MCF 10A (cell line): ENCODE measurements around the gene STK10. TPM values are rescaled to one million over a fixed set of nuclear protein-coding genes. Genes with fewer than 3 reads are reported as not detected.

Experiments
- BruUV-seq: library from RNA; stranded (reverse); fragments of 400-500 nt; replicated peaks from 2 replicates; lab custom pipeline; 2021; lab: Mats Ljungman, UMichigan
- CTCF ChIA-PET: fragments of 300-600 bp; sonication (Branson Sonifier 250); formaldehyde crosslinking; extraction: SDS; loops from one replicate; lab custom pipeline; 2021; ENCODE audit warnings: antibody characterized with exemption, inconsistent platforms; lab: Yijun Ruan, JAX
- POLR2A ChIA-PET: fragments of 300-600, 350-650 bp; sonication (Branson Sonifier 250); formaldehyde crosslinking; extraction: SDS; loops from one replicate; lab custom pipeline; 2020; ENCODE audit warnings: antibody characterized with exemption, inconsistent platforms; lab: Yijun Ruan, JAX
- DNase-seq: peaks from one replicate; pipeline ENCODE4 v3.0.0-alpha.2; 2018; ENCODE audit not compliant: unreplicated experiment
- H3K27ac Mint-ChIP-seq: one replicate; pipeline ENCODE4 v1.8.0; 2022; ENCODE audit warnings: mild to moderate bottlenecking, low read depth, mixed read lengths; ENCODE audit not compliant: unreplicated experiment
- H3K27me3 Mint-ChIP-seq: one replicate; pipeline ENCODE4 v1.8.0; 2022; ENCODE audit warnings: mixed read lengths; ENCODE audit not compliant: insufficient read depth, unreplicated experiment
- H3K36me3 Mint-ChIP-seq: one replicate; pipeline ENCODE4 v1.8.0; 2022; ENCODE audit warnings: mild to moderate bottlenecking, moderate library complexity, mixed read lengths; ENCODE audit not compliant: insufficient read depth, unreplicated experiment
- H3K4me1 Mint-ChIP-seq: one replicate; pipeline ENCODE4 v1.8.0; 2022; ENCODE audit warnings: mixed read lengths; ENCODE audit not compliant: insufficient read depth, unreplicated experiment
- H3K4me3 Mint-ChIP-seq: one replicate; pipeline ENCODE4 v1.8.0; 2022; ENCODE audit warnings: mild to moderate bottlenecking, moderate library complexity, mixed read lengths; ENCODE audit not compliant: unreplicated experiment
- H3K9me3 Mint-ChIP-seq: one replicate; pipeline ENCODE4 v1.8.0; 2022; ENCODE audit warnings: mixed read lengths; ENCODE audit not compliant: unreplicated experiment
- CTCF ChIP-seq: fragments of 200-600 bp; IDR thresholded peaks from one replicate; pipeline ENCODE4 v1.8.0; 2022; ENCODE audit warnings: antibody characterized with exemption, mild to moderate bottlenecking; ENCODE audit not compliant: unreplicated experiment
- intact Hi-C: fragments of 100-400 bp; cut with micrococcal nuclease; formaldehyde crosslinking; loops from 2 replicates; pipeline ENCODE4 v1.14.1; 2022
- total RNA-seq: library from RNA; stranded (reverse); gene quantifications from 2 replicates; pipeline ENCODE4 v1.2.3, GENCODE V29; 2022

STK10 gene
- total RNA-seq, 1 experiment from 2014 or later, result 46.5 TPM

GRCh38 chr5:172098883-172099282 is 89.1 kb downstream of the STK10 start:
- no peak overlapping the region for H3K27ac Mint-ChIP-seq
- intact Hi-C loops, result no loop called here
- H3K9me3 Mint-ChIP-seq, result no peaks in the 10 kb centered on the region
- H3K4me1 Mint-ChIP-seq, result peaks cover 26% of the 10 kb centered on the region
- no peak for TF ChIP-seq CTCF
- POLR2A ChIA-PET, result no interaction called here
- no TSS peak for BruUV-seq
- no peaks in the 10 kb centered on the region for H3K27me3 Mint-ChIP-seq
- CTCF ChIA-PET, result interaction anchor here (14.1 kb wide), 1 partner anchor 89 kb away, joined by 259 read pairs; the partner anchor contains the start of genes EFCAB9 and STK10
- no peaks in the 10 kb centered on the region for H3K36me3 Mint-ChIP-seq
- no peak for DNase-seq
- no peak overlapping the region for H3K4me3 Mint-ChIP-seq

GRCh38 chr5:172098046-172098445 is 90.0 kb downstream of the STK10 start:
- H3K27me3 Mint-ChIP-seq, result no peaks in the 10 kb centered on the region
- H3K4me3 Mint-ChIP-seq, result no peak overlapping the region
- intact Hi-C loops, result no loop called here
- BruUV-seq, result no TSS peak
- no peak overlapping the region for H3K27ac Mint-ChIP-seq
- H3K9me3 Mint-ChIP-seq, result no peaks in the 10 kb centered on the region
- CTCF ChIA-PET, result interaction anchor here (1.1 to 3.7 kb wide), 3 partner anchors 8 to 92 kb away, joined by 4 to 17 read pairs (median 11); no protein-coding TSS in a partner anchor
- no peak for TF ChIP-seq CTCF
- H3K4me1 Mint-ChIP-seq, result peaks cover 18% of the 10 kb centered on the region
- H3K36me3 Mint-ChIP-seq, result no peaks in the 10 kb centered on the region
- DNase-seq, result no peak
- POLR2A ChIA-PET, result interaction anchor here (0.7 kb wide), 1 partner anchor 132 kb away, joined by 3 read pairs; no protein-coding TSS in a partner anchor

- BruUV-seq, result no TSS peak
- ChIA-PET CTCF (interaction anchor here (1.0 to 3.7 kb wide), 5 partner anchors 9 to 93 kb away, joined by 4 to 17 read pairs (median 5); partner anchors contain the start of gene STK10), POLR2A (no interaction called here)
- Mint-ChIP-seq H3K4me3 (no peak overlapping the region), H3K36me3 (no peaks in the 10 kb centered on the region), H3K27ac (no peak overlapping the region), H3K4me1 (peaks cover 11% of the 10 kb centered on the region), H3K9me3 (no peaks in the 10 kb centered on the region), H3K27me3 (no peaks in the 10 kb centered on the region)
- TF ChIP-seq CTCF, result no peak
- intact Hi-C loops, result no loop called here
- DNase-seq, result no peak
These were observed 90.7 kb downstream of the STK10 start for GRCh38 chr5:172097356-172097755.

- BruUV-seq, result no TSS peak
- TF ChIP-seq CTCF, result no peak
- no peaks in the 10 kb centered on the region for H3K9me3 Mint-ChIP-seq
- peaks cover under 1% of the 10 kb centered on the region for H3K4me1 Mint-ChIP-seq
- H3K27me3 Mint-ChIP-seq, result no peaks in the 10 kb centered on the region
- ChIA-PET POLR2A (interaction anchor here (0.7 kb wide), 2 partner anchors 23 to 76 kb away, joined by 3 read pairs; no protein-coding TSS in a partner anchor), CTCF (interaction anchor here (0.6 to 3.7 kb wide), 8 partner anchors 10 to 184 kb away, joined by 3 to 17 read pairs (median 7); partner anchors contain the start of gene STK10)
- DNase-seq, result no peak
- H3K4me3 Mint-ChIP-seq, result no peak overlapping the region
- H3K36me3 Mint-ChIP-seq, result no peaks in the 10 kb centered on the region
- intact Hi-C loops, result no loop called here
- no peak overlapping the region for H3K27ac Mint-ChIP-seq
These were observed 91.7 kb downstream of the STK10 start for GRCh38 chr5:172096207-172096940.
